ENCODE measurements around the gene LDLRAD4. TPM values are rescaled to one million over a fixed set of nuclear protein-coding genes. Genes with fewer than 3 reads are reported as not detected.

LDLRAD4 gene
- total RNA-seq, 2 donors from 2014 or later, result 11.7 to 17.0 TPM

- no peak for DNase-seq
- Histone ChIP-seq H3K9ac (ENCODE audit: low read depth in 2 of 2, low read length in 2 of 2) (no peak overlapping the region), H3K27me3 (no peaks in the 10 kb centered on the region), H3K27ac (no peak overlapping the region), H3K9me3 (no peaks in the 10 kb centered on the region), H3K4me3 (no peak overlapping the region), H3K36me3 (no peaks in the 10 kb centered on the region), H3K4me1 (no peaks in the 10 kb centered on the region)
- TF ChIP-seq CTCF (IDR thresholded peaks at IDR 0.05), result no peak
- intact Hi-C loops (cut with DNase I), result no loop called here
Measured at GRCh38 chr18:13517369-13517768, 298.8 kb downstream of the LDLRAD4 start.

- no peak overlapping the region for H3K4me3 ChIP-seq
- no peak for DNase-seq
- intact Hi-C loops (cut with DNase I), result no loop called here
- H3K27ac ChIP-seq, result no peak overlapping the region
- no peaks in the 10 kb centered on the region for H3K9me3 ChIP-seq
- H3K4me1 ChIP-seq, result no peaks in the 10 kb centered on the region
- no peaks in the 10 kb centered on the region for H3K36me3 ChIP-seq
- H3K9ac ChIP-seq (ENCODE audit: low read depth in 2 of 2, low read length in 2 of 2), result no peak overlapping the region
- H3K27me3 ChIP-seq, result no peaks in the 10 kb centered on the region
- TF ChIP-seq CTCF (IDR thresholded peaks at IDR 0.05), result no peak
Measured at GRCh38 chr18:13518382-13518781, 299.8 kb downstream of the LDLRAD4 start.

- Histone ChIP-seq H3K27ac (no peak overlapping the region), H3K4me3 (no peak overlapping the region), H3K9ac (ENCODE audit: low read depth in 2 of 2, low read length in 2 of 2) (no peak overlapping the region), H3K36me3 (no peaks in the 10 kb centered on the region), H3K27me3 (no peaks in the 10 kb centered on the region), H3K9me3 (no peaks in the 10 kb centered on the region), H3K4me1 (no peaks in the 10 kb centered on the region)
- no peak for DNase-seq
- intact Hi-C loops (cut with DNase I), result no loop called here
- no peak for TF ChIP-seq CTCF (IDR thresholded peaks at IDR 0.05)
Measured at GRCh38 chr18:13520306-13520705, 301.7 kb downstream of the LDLRAD4 start.

- DNase-seq, result no peak
- Histone ChIP-seq H3K4me1 (no peaks in the 10 kb centered on the region), H3K9ac (ENCODE audit: low read depth in 2 of 2, low read length in 2 of 2) (no peak overlapping the region), H3K27ac (no peak overlapping the region), H3K27me3 (no peaks in the 10 kb centered on the region), H3K4me3 (no peak overlapping the region), H3K9me3 (no peaks in the 10 kb centered on the region), H3K36me3 (no peaks in the 10 kb centered on the region)
- intact Hi-C loops (cut with DNase I), result no loop called here
- no peak for TF ChIP-seq CTCF (IDR thresholded peaks at IDR 0.05)
Measured at GRCh38 chr18:13520741-13521140, 302.2 kb downstream of the LDLRAD4 start.

GRCh38 chr18:13521418-13521817 lies 302.9 kb downstream of the LDLRAD4 start:
- intact Hi-C loops (cut with DNase I), result no loop called here
- H3K4me3 ChIP-seq, result no peak overlapping the region
- no peaks in the 10 kb centered on the region for H3K27me3 ChIP-seq
- no peaks in the 10 kb centered on the region for H3K9me3 ChIP-seq
- no peak overlapping the region for H3K9ac ChIP-seq (ENCODE audit: low read depth in 2 of 2, low read length in 2 of 2)
- DNase-seq, result no peak
- no peak overlapping the region for H3K27ac ChIP-seq
- no peaks in the 10 kb centered on the region for H3K36me3 ChIP-seq
- H3K4me1 ChIP-seq, result no peaks in the 10 kb centered on the region
- no peak for TF ChIP-seq CTCF (IDR thresholded peaks at IDR 0.05)

GRCh38 chr18:13522256-13522655 lies 303.7 kb downstream of the LDLRAD4 start:
- no peak overlapping the region for H3K4me3 ChIP-seq
- DNase-seq, result no peak
- H3K36me3 ChIP-seq, result no peaks in the 10 kb centered on the region
- no peaks in the 10 kb centered on the region for H3K9me3 ChIP-seq
- no peak overlapping the region for H3K27ac ChIP-seq
- H3K27me3 ChIP-seq, result no peaks in the 10 kb centered on the region
- no peak overlapping the region for H3K9ac ChIP-seq (ENCODE audit: low read depth in 2 of 2, low read length in 2 of 2)
- intact Hi-C loops (cut with DNase I), result no loop called here
- no peaks in the 10 kb centered on the region for H3K4me1 ChIP-seq
- no peak for TF ChIP-seq CTCF (IDR thresholded peaks at IDR 0.05)
